ENCODE data around the gene ID3.

DNA sequence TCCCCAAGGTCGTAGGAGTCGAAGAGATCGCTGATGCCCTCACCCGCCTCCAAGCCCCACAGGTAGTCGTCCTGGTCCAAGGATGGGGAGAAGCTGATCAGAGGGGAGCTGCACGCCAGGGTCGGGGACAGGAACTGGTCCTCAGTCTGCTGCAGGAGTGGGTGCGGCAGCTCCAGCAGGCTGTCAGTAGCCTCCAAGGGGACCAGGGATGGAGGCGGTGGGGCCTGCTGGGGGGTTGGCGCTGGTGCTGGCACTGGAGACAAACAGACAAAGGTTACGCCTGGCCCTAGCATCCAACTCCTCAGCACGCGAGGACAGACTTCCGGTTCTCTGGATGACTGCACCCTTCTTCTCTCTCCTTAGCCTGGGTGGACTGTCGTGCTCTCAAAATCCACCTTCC, 49.4 kb downstream of the ID3 start:
- no peak for TF ChIP-seq EZH2phosphoT487 (IDR thresholded peaks at IDR 0.05; ENCODE audit: insufficient read depth, low read depth)
- no peak for TF ChIP-seq EZH2 (IDR thresholded peaks at IDR 0.05; ENCODE audit: insufficient read depth, poor library complexity, severe bottlenecking)
